DOHH2 (cell line): ENCODE results near the gene PTX3.

ENCODE experiments used
- EZH2phosphoT487 ChIP-seq: fragments of 200-600 bp; sonication (generic); IDR thresholded peaks from 2 replicates; pipeline ENCODE4 v1.6.1; 2017; ENCODE audit warnings: borderline replicate concordance, mild to moderate bottlenecking, antibody characterized with exemption, low read length, moderate library complexity, mixed read lengths
- TF ChIP-seq, protein P1 (sequence below): fragments of 200-600 bp; sonication (generic); IDR thresholded peaks from one replicate; pipeline ENCODE4 v1.5.1; 2014; ENCODE audit warnings: antibody characterized with exemption, mild to moderate bottlenecking, low read depth, low read length; ENCODE audit not compliant: poor library complexity, severe bottlenecking

DNA sequence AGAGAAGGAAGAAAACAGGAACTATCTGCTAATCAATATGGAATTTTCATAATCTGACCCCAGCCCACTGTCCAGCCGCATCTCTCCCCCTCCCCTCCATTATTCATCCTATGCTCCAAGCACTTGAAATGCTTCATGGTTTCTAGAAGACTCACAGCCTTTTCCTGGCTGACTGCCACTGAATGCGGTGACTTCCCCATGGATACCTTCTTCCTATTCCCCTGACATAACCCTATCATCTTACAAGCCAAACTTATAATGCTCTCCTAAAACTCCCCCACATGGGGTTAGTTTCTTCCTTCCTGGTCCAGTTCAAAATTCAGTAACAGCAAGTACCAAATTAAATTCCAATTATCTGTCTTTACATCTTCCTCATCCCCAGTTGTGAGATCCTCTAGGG, 31.2 kb upstream of the PTX3 start:
- TF ChIP-seq, protein P1, sequence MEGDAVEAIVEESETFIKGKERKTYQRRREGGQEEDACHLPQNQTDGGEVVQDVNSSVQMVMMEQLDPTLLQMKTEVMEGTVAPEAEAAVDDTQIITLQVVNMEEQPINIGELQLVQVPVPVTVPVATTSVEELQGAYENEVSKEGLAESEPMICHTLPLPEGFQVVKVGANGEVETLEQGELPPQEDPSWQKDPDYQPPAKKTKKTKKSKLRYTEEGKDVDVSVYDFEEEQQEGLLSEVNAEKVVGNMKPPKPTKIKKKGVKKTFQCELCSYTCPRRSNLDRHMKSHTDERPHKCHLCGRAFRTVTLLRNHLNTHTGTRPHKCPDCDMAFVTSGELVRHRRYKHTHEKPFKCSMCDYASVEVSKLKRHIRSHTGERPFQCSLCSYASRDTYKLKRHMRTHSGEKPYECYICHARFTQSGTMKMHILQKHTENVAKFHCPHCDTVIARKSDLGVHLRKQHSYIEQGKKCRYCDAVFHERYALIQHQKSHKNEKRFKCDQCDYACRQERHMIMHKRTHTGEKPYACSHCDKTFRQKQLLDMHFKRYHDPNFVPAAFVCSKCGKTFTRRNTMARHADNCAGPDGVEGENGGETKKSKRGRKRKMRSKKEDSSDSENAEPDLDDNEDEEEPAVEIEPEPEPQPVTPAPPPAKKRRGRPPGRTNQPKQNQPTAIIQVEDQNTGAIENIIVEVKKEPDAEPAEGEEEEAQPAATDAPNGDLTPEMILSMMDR = no peak
- TF ChIP-seq EZH2phosphoT487 = no peak
